Pancreas (tissue), 10 donors: ENCODE results near the gene ABAT. TPM values are rescaled to one million over a fixed set of nuclear protein-coding genes. Genes with fewer than 3 reads are reported as not detected.
"Not testable (repeated sequence)": the region's sequence is repeated elsewhere in the genome, so short reads cannot be mapped to it uniquely, and the experiment has no call there.

Source experiments
- ATAC-seq, 4 donors: fragments of 200-7000 bp; cut with Tn5 transposase; one replicate each; pipeline versions ENCODE4 v1.8.0 to v1.9.1; 2020; ENCODE audit warnings: mild to moderate bottlenecking in 4 of 4, moderate library complexity in 4 of 4
- DNase-seq, 6 donors: peaks; one replicate each; pipeline ENCODE4 v3.0.0-alpha.2; 2020
- FAIRE-seq: peaks from 2 replicates; lab custom pipeline; 2012; peaks lifted over from hg19 to GRCh38; lab: Jason Lieb, UNC
- H3K27ac ChIP-seq, 4 donors: fragments of 200-600 bp; sonication (generic); 1 replicate in 3 of 4; 2 replicates in 1 of 4; pipeline versions ENCODE4 v1.5.0 to v1.8.0; 2020
- H3K27me3 ChIP-seq, 4 donors: fragments of 200-600 bp; one replicate each; pipeline ENCODE4 v1.8.0; 2021
- H3K36me3 ChIP-seq, 3 donors: fragments of 200-600 bp; sonication (generic) in 1 of 3; one replicate each; pipeline versions ENCODE4 v1.5.0 to v1.8.0; 2020 to 2021
- H3K4me1 ChIP-seq, 3 donors: fragments of 200-600 bp; one replicate each; pipeline ENCODE4 v1.8.0; 2021
- H3K4me3 ChIP-seq, 4 donors: fragments of 200-600 bp; sonication (generic) in 2 of 4; one replicate each; pipeline versions ENCODE4 v1.5.0 to v1.8.0; 2020 to 2021
- H3K9me3 ChIP-seq, 4 donors: fragments of 200-600 bp; one replicate each; pipeline ENCODE4 v1.8.0; 2021
- CTCF ChIP-seq, 4 donors: fragments of 200-600 bp; sonication (generic) in 3 of 4; IDR thresholded peaks; one replicate each; pipeline versions ENCODE4 v1.5.0 to v1.8.0; 2021; ENCODE audit warnings: antibody characterized with exemption in 4 of 4
- WGBS, 2 donors: extraction: QIAGEN DNeasy Blood & Tissue Kit; methylation state at CpG; one replicate each; pipeline ENCODE4 v1.1.7; 2013; 5-methylcytosine and 5-hydroxymethylcytosine counted together
- intact Hi-C, 3 donors: fragments of 100-400 bp; cut with DNase I; formaldehyde crosslinking; loops; one replicate each; pipeline versions ENCODE4 v1.11.1 to v1.14.2; 2022
- polyA plus RNA-seq, 2 donors: library from polyadenylated mRNA; stranded (reverse); fragments of 200-250 nt; gene quantifications; one replicate each; pipeline ENCODE4 v1.2.3, GENCODE V29; 2013
- total RNA-seq, 6 donors: library from RNA; stranded (reverse); fragmentation: NEBNext Ultra II Directional in 4 of 6; extraction: Animal tissue kit (Norgen Biotek cat#: 25700) in 4 of 6; gene quantifications; one replicate each; pipeline versions ENCODE4 v1.2.1 to v1.2.4, GENCODE V29; 2021 to 2023
- donor health status: healthy with polysubstance abuse.
- donor health status: DM: no; HTN: no; CAD: no; lungs with moderate emphysema.
- donor health status: DM: no; HTN: no; CAD: no.
- donor health status: control.
- donor health status: control.
- donor health status: Bipolar disorder and iron deficiency.
- donor health status: DM: yes; HTN: yes; CAD: no.
- donor health status: DM: no; HTN: no; CAD: no.
- donor health status: DM: no; HTN: no; CAD: no.
- donor health status: DM: yes; HTN: yes; CAD: no.

ABAT gene
- total and polyA plus RNA-seq, 8 donors, result 21.5 to 50.2 (median 29.1) TPM

- no peak for FAIRE-seq
Measured at GRCh38 chr16:8740775-8741355, 66.4 kb downstream of the ABAT start.

GRCh38 chr16:8741636-8742035, 67.2 kb downstream of the ABAT start:
- H3K27ac ChIP-seq, result peak overlapping the region; percentile 18 to 86 (median 50)
- ATAC-seq (peak in 2 of 4 donors; percentile 8 to 17), DNase-seq (no peak), FAIRE-seq (no peak)
- no peaks in the 10 kb centered on the region for H3K36me3 ChIP-seq
- H3K4me1 ChIP-seq, result peaks cover 14 to 25% (median 17%) of the 10 kb centered on the region in 3 donors
- H3K9me3 ChIP-seq, result no peaks in the 10 kb centered on the region
- H3K27me3 ChIP-seq, result no peaks in the 10 kb centered on the region
- intact Hi-C loops, result no loop called here
- no peak for TF ChIP-seq CTCF (IDR thresholded peaks at IDR 0.05)
- H3K4me3 ChIP-seq, result no peak overlapping the region
- 38 to 53% methylated on average over 2 of the region's 2 CpGs for WGBS, 2 donors

More at GRCh38 chr16:8740775-8741355, 66.4 kb downstream of the ABAT start:
- peaks cover 14 to 28% (median 20%) of the 10 kb centered on the region in 3 donors for H3K4me1 ChIP-seq
- peak overlapping the region in 1 of 4 donors; percentile 11 for H3K4me3 ChIP-seq
- TF ChIP-seq CTCF (IDR thresholded peaks at IDR 0.05), result no peak
- H3K36me3 ChIP-seq, result no peaks in the 10 kb centered on the region
- H3K9me3 ChIP-seq, result no peaks in the 10 kb centered on the region
- H3K27ac ChIP-seq, result peak overlapping the region in 3 of 4 donors; percentile 24 to 86 (median 77)
- ATAC-seq, result peak; percentile 82 to 89 (median 86)
- intact Hi-C loops, result no loop called here
- DNase-seq, result peak in 3 of 6 donors; percentile 50 to 75 (median 72)
- no peaks in the 10 kb centered on the region for H3K27me3 ChIP-seq
- 8 to 11% methylated on average over 6 of the region's 6 CpGs for WGBS, 2 donors

GRCh38 chr16:8742068-8742467, 67.7 kb downstream of the ABAT start:
- FAIRE-seq (no peak), DNase-seq (peak in 2 of 6 donors; percentile 66 to 79), ATAC-seq (peak; percentile 58 to 74 (median 72))
- intact Hi-C loops, result no loop called here
- Histone ChIP-seq H3K4me3 (peak overlapping the region in 1 of 4 donors; percentile 7), H3K9me3 (no peaks in the 10 kb centered on the region), H3K4me1 (peaks cover 14 to 25% (median 14%) of the 10 kb centered on the region in 3 donors), H3K27me3 (no peaks in the 10 kb centered on the region), H3K27ac (peak overlapping the region; percentile 18 to 86 (median 50)), H3K36me3 (no peaks in the 10 kb centered on the region)
- no peak for TF ChIP-seq CTCF (IDR thresholded peaks at IDR 0.05)
- 19 to 27% methylated on average over 7 to 8 of the region's 8 CpGs for WGBS, 2 donors

GRCh38 chr16:8748944-8749343, 74.5 kb downstream of the ABAT start:
- H3K27me3 ChIP-seq, H3K9me3 ChIP-seq, FAIRE-seq, ATAC-seq, DNase-seq, H3K36me3 ChIP-seq, intact Hi-C loops, H3K27ac ChIP-seq, H3K4me3 ChIP-seq: not testable (repeated sequence)
- H3K4me1 ChIP-seq, result peaks cover 6 to 16% (median 15%) of the 10 kb centered on the region in 3 donors
- WGBS, 2 donors, result 91 to 93% methylated on average over 9 of the region's 9 CpGs

GRCh38 chr16:8751481-8752311, 77.3 kb downstream of the ABAT start:
- no peak for TF ChIP-seq CTCF (IDR thresholded peaks at IDR 0.05)
- Histone ChIP-seq H3K4me1 (peaks cover 6 to 16% (median 15%) of the 10 kb centered on the region in 3 donors), H3K27me3 (no peaks in the 10 kb centered on the region), H3K4me3 (no peak overlapping the region), H3K27ac (peak overlapping the region in 2 of 4 donors; percentile 39 to 65), H3K9me3 (no peaks in the 10 kb centered on the region), H3K36me3 (no peaks in the 10 kb centered on the region)
- FAIRE-seq, result no peak
- ATAC-seq, result peak; percentile 82 to 90 (median 84)
- peak in 4 of 6 donors; percentile 19 to 34 (median 28) for DNase-seq
- 51 to 52% methylated on average over 14 of the region's 14 CpGs for WGBS, 2 donors
- intact Hi-C loops, result no loop called here
